Erythroblast (primary cell): ENCODE results near the gene CIB2.
A peak's percentile ranks its signal among the peaks of the same experiment; 100 is the strongest.

Experiments used
- DNase-seq, 2 experiments: peaks; one replicate each; lab custom pipeline; 2025; lab: John Stamatoyannopoulos, UW
- GATA1 ChIP-seq: IDR thresholded peaks from 2 replicates; pipeline ENCODE4 v1.6.1; 2011; ENCODE audit warnings: low read depth, mild to moderate bottlenecking, control low read depth, low read length, moderate library complexity
- POLR2A ChIP-seq: IDR thresholded peaks from 2 replicates; pipeline ENCODE4 v1.6.1; 2011; ENCODE audit warnings: mild to moderate bottlenecking, low read length

Gene CIB2

GRCh38 chr15:78077871-78078210, 53.4 kb downstream of the CIB2 start:
- no peak for DNase-seq
- TF ChIP-seq GATA1 (no peak), POLR2A (no peak)

- TF ChIP-seq GATA1, result no peak
- TF ChIP-seq POLR2A, result no peak
- peak; percentile 72 to 73 for DNase-seq
Observed at GRCh38 chr15:78077053-78077870, 54.0 kb downstream of the CIB2 start, which contains the start of gene TBC1D2B. TSS of gene TBC1D2B (minus strand) at chr15:78077711. CDS start at chr15:78077652, 59 bp downstream.

GRCh38 chr15:78076231-78077052, 54.8 kb downstream of the CIB2 start:
- TF ChIP-seq POLR2A (no peak), GATA1 (no peak)
- DNase-seq, result no peak

- TF ChIP-seq POLR2A, result no peak
- no peak for TF ChIP-seq GATA1
- no peak for DNase-seq
Observed at GRCh38 chr15:78075490-78076230, 55.6 kb downstream of the CIB2 start.

GRCh38 chr15:78073046-78073787, 58.0 kb downstream of the CIB2 start:
- DNase-seq, result no peak
- TF ChIP-seq POLR2A (no peak), GATA1 (no peak)

GRCh38 chr15:78072080-78072892, 59.0 kb downstream of the CIB2 start:
- no peak for DNase-seq

GRCh38 chr15:78071383-78071782, 59.9 kb downstream of the CIB2 start:
- TF ChIP-seq POLR2A (no peak), GATA1 (no peak)
- no peak for DNase-seq

More at GRCh38 chr15:78072080-78072892, 59.0 kb downstream of the CIB2 start:
- TF ChIP-seq POLR2A (no peak), GATA1 (no peak)

- no peak for DNase-seq
- TF ChIP-seq GATA1, result no peak
- no peak for TF ChIP-seq POLR2A
Observed at GRCh38 chr15:78070049-78070700, 61.1 kb downstream of the CIB2 start.

GRCh38 chr15:78069462-78070029, 61.7 kb downstream of the CIB2 start:
- no peak for DNase-seq
- no peak for TF ChIP-seq POLR2A
- TF ChIP-seq GATA1, result no peak

- DNase-seq, result no peak
- TF ChIP-seq GATA1 (no peak), POLR2A (no peak)
Observed at GRCh38 chr15:78069052-78069414, 62.2 kb downstream of the CIB2 start.
